Pancreas (tissue), 10 donors: ENCODE results near the gene LHFPL2. TPM values are rescaled to one million over a fixed set of nuclear protein-coding genes. Genes with fewer than 3 reads are reported as not detected.
"Not testable (repeated sequence)": the region's sequence is repeated elsewhere in the genome, so short reads cannot be mapped to it uniquely, and the experiment has no call there.

Source experiments
- ATAC-seq, 4 donors: fragments of 200-7000 bp; cut with Tn5 transposase; one replicate each; pipeline versions ENCODE4 v1.8.0 to v1.9.1; 2020; ENCODE audit warnings: mild to moderate bottlenecking in 4 of 4, moderate library complexity in 4 of 4
- DNase-seq, 6 donors: peaks; one replicate each; pipeline ENCODE4 v3.0.0-alpha.2; 2020
- FAIRE-seq: peaks from 2 replicates; lab custom pipeline; 2012; peaks lifted over from hg19 to GRCh38; lab: Jason Lieb, UNC
- H3K27ac ChIP-seq, 4 donors: fragments of 200-600 bp; sonication (generic); 1 replicate in 3 of 4; 2 replicates in 1 of 4; pipeline versions ENCODE4 v1.5.0 to v1.8.0; 2020
- H3K27me3 ChIP-seq, 4 donors: fragments of 200-600 bp; one replicate each; pipeline ENCODE4 v1.8.0; 2021
- H3K36me3 ChIP-seq, 3 donors: fragments of 200-600 bp; sonication (generic) in 1 of 3; one replicate each; pipeline versions ENCODE4 v1.5.0 to v1.8.0; 2020 to 2021
- H3K4me1 ChIP-seq, 3 donors: fragments of 200-600 bp; one replicate each; pipeline ENCODE4 v1.8.0; 2021
- H3K4me3 ChIP-seq, 4 donors: fragments of 200-600 bp; sonication (generic) in 2 of 4; one replicate each; pipeline versions ENCODE4 v1.5.0 to v1.8.0; 2020 to 2021
- H3K9me3 ChIP-seq, 4 donors: fragments of 200-600 bp; one replicate each; pipeline ENCODE4 v1.8.0; 2021
- WGBS, 2 donors: extraction: QIAGEN DNeasy Blood & Tissue Kit; methylation state at CpG; one replicate each; pipeline ENCODE4 v1.1.7; 2013; 5-methylcytosine and 5-hydroxymethylcytosine counted together
- intact Hi-C, 3 donors: fragments of 100-400 bp; cut with DNase I; formaldehyde crosslinking; loops; one replicate each; pipeline versions ENCODE4 v1.11.1 to v1.14.2; 2022
- polyA plus RNA-seq, 2 donors: library from polyadenylated mRNA; stranded (reverse); fragments of 200-250 nt; gene quantifications; one replicate each; pipeline ENCODE4 v1.2.3, GENCODE V29; 2013
- total RNA-seq, 6 donors: library from RNA; stranded (reverse); fragmentation: NEBNext Ultra II Directional in 4 of 6; extraction: Animal tissue kit (Norgen Biotek cat#: 25700) in 4 of 6; gene quantifications; one replicate each; pipeline versions ENCODE4 v1.2.1 to v1.2.4, GENCODE V29; 2021 to 2023
- TF ChIP-seq, protein P1 (sequence below), 4 donors: fragments of 200-600 bp; sonication (generic) in 3 of 4; IDR thresholded peaks; one replicate each; pipeline versions ENCODE4 v1.5.0 to v1.8.0; 2021; ENCODE audit warnings: antibody characterized with exemption in 4 of 4
- donor health status: healthy with polysubstance abuse.
- donor health status: DM: no; HTN: no; CAD: no; lungs with moderate emphysema.
- donor health status: DM: no; HTN: no; CAD: no.
- donor health status: control.
- donor health status: control.
- donor health status: Bipolar disorder and iron deficiency.
- donor health status: DM: yes; HTN: yes; CAD: no.
- donor health status: DM: no; HTN: no; CAD: no.
- donor health status: DM: no; HTN: no; CAD: no.
- donor health status: DM: yes; HTN: yes; CAD: no.

Gene LHFPL2, protein sequence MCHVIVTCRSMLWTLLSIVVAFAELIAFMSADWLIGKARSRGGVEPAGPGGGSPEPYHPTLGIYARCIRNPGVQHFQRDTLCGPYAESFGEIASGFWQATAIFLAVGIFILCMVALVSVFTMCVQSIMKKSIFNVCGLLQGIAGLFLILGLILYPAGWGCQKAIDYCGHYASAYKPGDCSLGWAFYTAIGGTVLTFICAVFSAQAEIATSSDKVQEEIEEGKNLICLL
- total RNA-seq (10 to 100 TPM; 10.7 to 28.4 (median 15.3) TPM), polyA plus RNA-seq (1 to 10 TPM; 4.0 to 5.0 TPM)

GRCh38 chr5:78648359-78649210 lies at the start of gene LHFPL2:
Gene LHFPL2 (minus strand): TSS chr5:78648772. CDS start chr5:78510213, 138,559 bp downstream.
- Histone ChIP-seq H3K27me3 (no peaks in the 10 kb centered on the region), H3K9me3 (no peaks in the 10 kb centered on the region), H3K27ac (peak within 1 kb of the TSS; percentile 81 to 93 (median 88)), H3K4me3 (peak within 1 kb of the TSS; percentile 59 to 81 (median 62)), H3K4me1 (peaks cover 0 to 11% (median 6%) of the 10 kb centered on the region in 3 donors), H3K36me3 (no peaks in the 10 kb centered on the region)
- FAIRE-seq (no peak), ATAC-seq (peak; percentile 81 to 83 (median 82)), DNase-seq (peak; percentile 73 to 91 (median 83))
- TF ChIP-seq, protein P1, sequence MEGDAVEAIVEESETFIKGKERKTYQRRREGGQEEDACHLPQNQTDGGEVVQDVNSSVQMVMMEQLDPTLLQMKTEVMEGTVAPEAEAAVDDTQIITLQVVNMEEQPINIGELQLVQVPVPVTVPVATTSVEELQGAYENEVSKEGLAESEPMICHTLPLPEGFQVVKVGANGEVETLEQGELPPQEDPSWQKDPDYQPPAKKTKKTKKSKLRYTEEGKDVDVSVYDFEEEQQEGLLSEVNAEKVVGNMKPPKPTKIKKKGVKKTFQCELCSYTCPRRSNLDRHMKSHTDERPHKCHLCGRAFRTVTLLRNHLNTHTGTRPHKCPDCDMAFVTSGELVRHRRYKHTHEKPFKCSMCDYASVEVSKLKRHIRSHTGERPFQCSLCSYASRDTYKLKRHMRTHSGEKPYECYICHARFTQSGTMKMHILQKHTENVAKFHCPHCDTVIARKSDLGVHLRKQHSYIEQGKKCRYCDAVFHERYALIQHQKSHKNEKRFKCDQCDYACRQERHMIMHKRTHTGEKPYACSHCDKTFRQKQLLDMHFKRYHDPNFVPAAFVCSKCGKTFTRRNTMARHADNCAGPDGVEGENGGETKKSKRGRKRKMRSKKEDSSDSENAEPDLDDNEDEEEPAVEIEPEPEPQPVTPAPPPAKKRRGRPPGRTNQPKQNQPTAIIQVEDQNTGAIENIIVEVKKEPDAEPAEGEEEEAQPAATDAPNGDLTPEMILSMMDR (IDR thresholded peaks at IDR 0.05), result no peak
- intact Hi-C loops, result no loop called here
- 0% methylated on average over 63 to 111 of the region's 112 CpGs for WGBS, 2 donors

- H3K4me1 ChIP-seq, result peaks cover 0 to 1% (median 0%) of the 10 kb centered on the region in 3 donors
- no peaks in the 10 kb centered on the region for H3K27me3 ChIP-seq
- intact Hi-C loops, result no loop called here
- no peaks in the 10 kb centered on the region for H3K9me3 ChIP-seq
- no peak overlapping the region for H3K4me3 ChIP-seq
- H3K27ac ChIP-seq, result no peak overlapping the region
- no peak for DNase-seq
- H3K36me3 ChIP-seq, result no peaks in the 10 kb centered on the region
- ATAC-seq, result no peak
- TF ChIP-seq, protein P1 (IDR thresholded peaks at IDR 0.05), result no peak
- FAIRE-seq, result no peak
Measured at GRCh38 chr5:78696637-78697036, 48.1 kb upstream of the LHFPL2 start.

DNA sequence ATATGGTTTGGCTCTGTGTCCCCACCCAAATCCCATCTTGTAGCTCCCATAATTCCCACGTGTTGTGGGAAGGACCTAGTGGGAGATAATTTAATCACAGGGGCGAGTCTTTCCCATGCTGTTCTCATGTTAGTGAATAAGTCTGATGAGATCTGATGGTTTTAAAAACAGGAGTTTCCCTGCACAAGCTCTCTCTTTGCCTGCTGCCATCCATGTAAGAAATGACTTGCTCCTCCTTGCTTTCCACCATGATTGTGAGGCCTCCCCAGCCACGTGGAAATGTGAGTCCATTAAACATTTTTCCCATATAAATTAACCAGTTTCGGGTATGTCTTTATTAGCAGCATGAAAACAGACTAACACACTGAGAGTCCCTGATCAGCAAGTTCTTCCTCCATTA lies 47.5 kb upstream of the LHFPL2 start:
- FAIRE-seq, ATAC-seq, H3K9me3 ChIP-seq, H3K4me1 ChIP-seq, DNase-seq, H3K27me3 ChIP-seq, H3K4me3 ChIP-seq, H3K36me3 ChIP-seq, intact Hi-C loops, H3K27ac ChIP-seq: not testable (repeated sequence)
- WGBS, 2 donors, result 80 to 83% methylated on average over 4 of the region's 4 CpGs

DNA sequence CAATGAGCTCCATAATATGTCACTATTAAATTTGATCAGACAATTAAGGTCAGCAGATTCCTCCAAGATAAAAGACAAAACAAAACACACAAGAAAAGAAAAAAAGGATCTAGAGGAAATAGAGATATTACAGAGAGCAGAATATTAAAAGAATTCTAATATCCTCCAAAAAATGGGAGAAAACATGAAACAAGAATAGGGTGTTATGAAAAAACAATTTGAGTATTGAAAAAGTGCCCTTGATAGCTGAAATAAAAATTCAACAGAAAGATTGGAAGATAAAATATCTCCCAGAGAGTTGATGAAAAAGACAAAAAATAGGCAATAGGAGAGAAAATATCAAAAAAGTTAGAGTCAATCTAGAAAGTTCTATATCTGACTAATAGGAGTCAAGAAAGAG lies 44.8 kb upstream of the LHFPL2 start:
- no peak for FAIRE-seq

More for the DNA sequence above, 44.8 kb upstream of the LHFPL2 start:
- no peaks in the 10 kb centered on the region for H3K27me3 ChIP-seq
- no peaks in the 10 kb centered on the region for H3K4me1 ChIP-seq
- TF ChIP-seq, protein P1 (IDR thresholded peaks at IDR 0.05), result no peak
- no peaks in the 10 kb centered on the region for H3K36me3 ChIP-seq
- intact Hi-C loops, result no loop called here
- no peaks in the 10 kb centered on the region for H3K9me3 ChIP-seq
- H3K27ac ChIP-seq, result no peak overlapping the region
- ATAC-seq, result no peak
- H3K4me3 ChIP-seq, result no peak overlapping the region
- no peak for DNase-seq
